Astrocyte (in vitro differentiated cells and primary cell): Measurements from ENCODE around the gene RPL28.

Source experiments
- EZH2 ChIP-seq: IDR thresholded peaks from 2 replicates; pipeline ENCODE4 v1.6.1; 2012; ENCODE audit warnings: mild to moderate bottlenecking, low read length, inconsistent platforms; ENCODE audit not compliant: insufficient read depth
- TF ChIP-seq, protein P1 (sequence below): IDR thresholded peaks from 2 replicates; pipeline ENCODE4 v1.5.1; 2011; ENCODE audit warnings: low read depth, mild to moderate bottlenecking, inconsistent platforms, low read length, moderate library complexity; ENCODE audit not compliant: insufficient read depth

DNA sequence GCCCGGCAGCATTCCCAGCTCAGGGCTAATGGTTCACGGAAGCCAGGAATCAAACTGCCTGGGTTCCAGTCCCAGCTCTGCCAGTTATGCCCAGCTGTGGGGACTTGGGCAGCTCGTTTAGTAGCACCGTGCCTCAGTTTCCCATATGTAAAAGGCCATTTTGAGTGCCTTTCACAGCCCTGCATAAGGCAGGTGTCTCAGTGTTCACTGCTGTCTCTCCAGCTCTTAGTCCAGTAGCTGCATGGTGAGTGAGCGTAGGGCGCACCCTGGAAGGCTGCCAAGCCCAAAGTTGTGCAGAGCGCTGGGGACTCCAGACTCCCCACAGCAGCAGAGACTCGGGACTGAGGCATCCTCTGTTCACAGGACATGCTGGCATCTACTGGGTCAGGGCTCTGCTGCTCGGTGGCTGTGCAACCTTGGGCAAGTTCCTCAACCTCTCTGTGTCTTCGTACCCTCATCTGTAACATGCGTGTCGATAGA is 5.5 kb downstream of the RPL28 start:
- TF ChIP-seq, protein P1, sequence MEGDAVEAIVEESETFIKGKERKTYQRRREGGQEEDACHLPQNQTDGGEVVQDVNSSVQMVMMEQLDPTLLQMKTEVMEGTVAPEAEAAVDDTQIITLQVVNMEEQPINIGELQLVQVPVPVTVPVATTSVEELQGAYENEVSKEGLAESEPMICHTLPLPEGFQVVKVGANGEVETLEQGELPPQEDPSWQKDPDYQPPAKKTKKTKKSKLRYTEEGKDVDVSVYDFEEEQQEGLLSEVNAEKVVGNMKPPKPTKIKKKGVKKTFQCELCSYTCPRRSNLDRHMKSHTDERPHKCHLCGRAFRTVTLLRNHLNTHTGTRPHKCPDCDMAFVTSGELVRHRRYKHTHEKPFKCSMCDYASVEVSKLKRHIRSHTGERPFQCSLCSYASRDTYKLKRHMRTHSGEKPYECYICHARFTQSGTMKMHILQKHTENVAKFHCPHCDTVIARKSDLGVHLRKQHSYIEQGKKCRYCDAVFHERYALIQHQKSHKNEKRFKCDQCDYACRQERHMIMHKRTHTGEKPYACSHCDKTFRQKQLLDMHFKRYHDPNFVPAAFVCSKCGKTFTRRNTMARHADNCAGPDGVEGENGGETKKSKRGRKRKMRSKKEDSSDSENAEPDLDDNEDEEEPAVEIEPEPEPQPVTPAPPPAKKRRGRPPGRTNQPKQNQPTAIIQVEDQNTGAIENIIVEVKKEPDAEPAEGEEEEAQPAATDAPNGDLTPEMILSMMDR, result no peak
- TF ChIP-seq EZH2, result no peak
